Thyroid gland (tissue), 4 donors: Measurements from ENCODE around the gene SORD. TPM values are rescaled to one million over a fixed set of nuclear protein-coding genes. Genes with fewer than 3 reads are reported as not detected.
A peak's percentile ranks its signal among the peaks of the same experiment; 100 is the strongest.

ENCODE experiments used
- DNase-seq, 2 donors: peaks; one replicate each; pipeline ENCODE4 v3.0.0-alpha.2; 2019
- H3K27ac ChIP-seq, 3 donors: fragments of 200-600 bp; sonication (generic); 1 replicate in 2 of 3; 2 replicates in 1 of 3; pipeline ENCODE4 v1.5.1; 2016 to 2019; ENCODE audit warnings: mild to moderate bottlenecking in 1 of 3, moderate library complexity in 1 of 3
- H3K27me3 ChIP-seq: fragments of 200-600 bp; sonication (generic); one replicate; pipeline ENCODE4 v1.5.1; 2019
- H3K36me3 ChIP-seq, 2 donors: fragments of 200-600 bp; sonication (generic); one replicate each; pipeline ENCODE4 v1.5.1; 2016 to 2019
- H3K4me1 ChIP-seq, 2 donors: fragments of 200-600 bp; sonication (generic); one replicate each; pipeline ENCODE4 v1.5.1; 2017 to 2019
- H3K4me3 ChIP-seq, 3 donors: fragments of 200-600 bp; sonication (generic); replicated peaks in 1 of 3; 1 replicate in 2 of 3; 2 replicates in 1 of 3; pipeline ENCODE4 v1.5.1; 2016; ENCODE audit warnings: mild to moderate bottlenecking in 1 of 3
- H3K9me3 ChIP-seq: fragments of 200-600 bp; sonication (generic); one replicate; pipeline ENCODE4 v1.5.1; 2017
- CTCF ChIP-seq, 6 experiments: fragments of 200-600 bp in 3 of 6; fragments of 450-650 bp in 3 of 6; sonication (generic) in 3 of 6; IDR thresholded peaks; one replicate each; pipeline ENCODE4 v1.5.1; 2016 to 2019; ENCODE audit warnings: antibody characterized with exemption in 6 of 6, mild to moderate bottlenecking in 2 of 6, inconsistent platforms in 1 of 6, moderate library complexity in 1 of 6
- POLR2A ChIP-seq, 2 donors: fragments of 450-650 bp; IDR thresholded peaks; one replicate each; pipeline ENCODE4 v1.6.1; 2017; ENCODE audit warnings: antibody characterized with exemption in 2 of 2, mild to moderate bottlenecking in 2 of 2, moderate library complexity in 1 of 2
- WGBS, 2 donors: methylation state at CpG; one replicate each; pipeline ENCODE4 v1.1.5; 2017; 5-methylcytosine and 5-hydroxymethylcytosine counted together
- intact Hi-C: fragments of 100-400 bp; cut with DNase I; formaldehyde crosslinking; loops from one replicate; pipeline ENCODE4 v1.15.1; 2023
- total RNA-seq, 4 donors: library from RNA; depleted of rRNA; stranded (reverse); fragments of >200 nt; gene quantifications; one replicate each; pipeline ENCODE4 v1.2.3, GENCODE V29; 2016

The SORD gene
- total RNA-seq, 4 donors from 2014 or later: 241 to 831 (median 477) TPM

- Histone ChIP-seq H3K4me1 (peaks cover 13 to 14% of the 10 kb centered on the region in 2 donors), H3K27ac (peak overlapping the region; percentile 2 to 40 (median 3)), H3K27me3 (no peaks in the 10 kb centered on the region), H3K9me3 (no peaks in the 10 kb centered on the region), H3K4me3 (no peak overlapping the region), H3K36me3 (peaks cover 0 to 2% of the 10 kb centered on the region in 2 donors)
- 32 to 47% methylated on average over 12 to 14 of the region's 15 CpGs for WGBS, 2 donors
- peak; percentile 85 to 88 for DNase-seq
- TF ChIP-seq CTCF (IDR thresholded peaks at IDR 0.05) (no peak), POLR2A (IDR thresholded peaks at IDR 0.05) (peak in 1 of 2 donors; percentile 10)
- intact Hi-C loops: no loop called here
Observed at GRCh38 chr15:45106002-45106790, 83.2 kb downstream of the SORD start.

- Histone ChIP-seq H3K4me1 (peaks cover 16 to 30% of the 10 kb centered on the region in 2 donors), H3K27me3 (no peaks in the 10 kb centered on the region), H3K36me3 (peaks cover 0 to 2% of the 10 kb centered on the region in 2 donors), H3K9me3 (no peaks in the 10 kb centered on the region), H3K4me3 (no peak overlapping the region), H3K27ac (peak overlapping the region in 1 of 3 donors; percentile 45)
- 94 to 95% methylated on average over 8 to 10 of the region's 10 CpGs for WGBS, 2 donors
- no peak for DNase-seq
- no peak for TF ChIP-seq CTCF (IDR thresholded peaks at IDR 0.05)
- intact Hi-C loops: no loop called here
Observed at GRCh38 chr15:45107941-45108630, 85.1 kb downstream of the SORD start.

GRCh38 chr15:45110256-45110820 lies 87.3 kb downstream of the SORD start:
- Histone ChIP-seq H3K4me3 (no peak overlapping the region), H3K4me1 (peaks cover 16 to 38% of the 10 kb centered on the region in 2 donors), H3K27me3 (no peaks in the 10 kb centered on the region), H3K9me3 (no peaks in the 10 kb centered on the region), H3K36me3 (no peaks in the 10 kb centered on the region), H3K27ac (peak overlapping the region in 1 of 3 donors; percentile 18)
- intact Hi-C loops: loop anchor here (10.0 kb wide), 1 partner anchor 76 kb away; no protein-coding TSS in a partner anchor
- WGBS, 2 donors: 59 to 68% methylated on average over 11 of the region's 11 CpGs
- TF ChIP-seq POLR2A (IDR thresholded peaks at IDR 0.05) (no peak), CTCF (IDR thresholded peaks at IDR 0.05) (peak in 2 of 6 experiments; percentile 5 to 17)
- no peak for DNase-seq

- Histone ChIP-seq H3K27me3 (no peaks in the 10 kb centered on the region), H3K27ac (peak overlapping the region in 1 of 3 donors; percentile 35), H3K4me1 (peaks cover 13 to 42% of the 10 kb centered on the region in 2 donors), H3K9me3 (no peaks in the 10 kb centered on the region), H3K4me3 (no peak overlapping the region), H3K36me3 (no peaks in the 10 kb centered on the region)
- intact Hi-C loops: loop anchor here (10.0 kb wide), 1 partner anchor 77 kb away; no protein-coding TSS in a partner anchor
- 36 to 65% methylated on average over 7 to 40 of the region's 71 CpGs for WGBS, 2 donors
- TF ChIP-seq CTCF (IDR thresholded peaks at IDR 0.05) (no peak), POLR2A (IDR thresholded peaks at IDR 0.05) (no peak)
- no peak for DNase-seq
Observed at GRCh38 chr15:45111390-45112142, 88.6 kb downstream of the SORD start.
